Kidney (tissue), 14 donors: Measurements from ENCODE around the gene ZBTB16. TPM values are rescaled to one million over a fixed set of nuclear protein-coding genes. Genes with fewer than 3 reads are reported as not detected.

Experiments
- DNase-seq, 5 donors: peaks; one replicate each; pipeline ENCODE4 v3.0.0-alpha.2; 2013 to 2020
- FAIRE-seq: peaks from 2 replicates; lab custom pipeline; 2012; peaks lifted over from hg19 to GRCh38; lab: Jason Lieb, UNC
- H3K27ac ChIP-seq, 2 donors: one replicate each; pipeline ENCODE4 v1.7.0; 2013; ENCODE audit warnings: low read depth in 2 of 2, low read length in 2 of 2, inconsistent platforms in 1 of 2
- H3K27me3 ChIP-seq: one replicate; pipeline ENCODE4 v1.7.1; 2013; ENCODE audit warnings: low read length, inconsistent platforms; ENCODE audit not compliant: control insufficient read depth, insufficient read depth
- H3K36me3 ChIP-seq, 3 donors: one replicate each; pipeline versions ENCODE4 v1.7.0 to v1.7.1; 2013; ENCODE audit warnings: low read length in 3 of 3, control low read depth in 1 of 3, inconsistent platforms in 1 of 3; ENCODE audit not compliant: insufficient read depth in 3 of 3, control insufficient read depth in 2 of 3
- H3K4me1 ChIP-seq, 3 donors: one replicate each; pipeline versions ENCODE4 v1.7.0 to v1.7.1; 2013; ENCODE audit warnings: low read length in 3 of 3, inconsistent platforms in 1 of 3, low read depth in 1 of 3; ENCODE audit not compliant: control insufficient read depth in 2 of 3, insufficient read depth in 2 of 3
- H3K4me3 ChIP-seq, 3 donors: one replicate each; pipeline versions ENCODE4 v1.7.0 to v1.8.1; 2013; ENCODE audit warnings: low read length in 3 of 3, control low read depth in 1 of 3, inconsistent platforms in 1 of 3
- H3K9ac ChIP-seq, 3 donors: one replicate each; pipeline versions ENCODE4 v1.7.0 to v1.7.1; 2013; ENCODE audit warnings: low read length in 3 of 3, control low read depth in 1 of 3, inconsistent platforms in 1 of 3
- H3K9me3 ChIP-seq, 3 donors: one replicate each; pipeline versions ENCODE4 v1.7.0 to v1.7.1; 2013; ENCODE audit warnings: low read length in 3 of 3, control low read depth in 1 of 3, inconsistent platforms in 1 of 3; ENCODE audit not compliant: control insufficient read depth in 2 of 3, insufficient read depth in 1 of 3
- CTCF ChIP-seq: IDR thresholded peaks from 3 replicates; pipeline ENCODE4 v1.5.1; 2012; ENCODE audit warnings: mild to moderate bottlenecking, moderate library complexity, borderline replicate concordance; ENCODE audit not compliant: insufficient read depth; ENCODE audit errors: extremely low read depth
- intact Hi-C: fragments of 100-400 bp; cut with DNase I; formaldehyde crosslinking; loops from one replicate; pipeline ENCODE4 v1.11.1; 2022
- polyA plus RNA-seq: library from polyadenylated mRNA; stranded (reverse); fragments of 350-450 nt; fragmentation: Illumina TruSeq; extraction: RNeasy Lipid Tissue Mini Kit (QIAGEN cat#74804); gene quantifications from one replicate; pipeline ENCODE4 v1.2.3, GENCODE V29; 2014; ENCODE audit warnings: low read depth, low replicate concordance; ENCODE audit not compliant: insufficient read depth
- total RNA-seq: library from RNA; stranded (reverse); fragmentation: NEBNext Ultra II Directional; extraction: Animal tissue kit (Norgen Biotek cat#: 25700); gene quantifications from one replicate; pipeline ENCODE4 v1.2.1, GENCODE V29; 2021
- donor health status: control.
- donor health status: control.
- donor health status: control.
- donor health status: control.
- donor health status: control.
- donor health status: DM: yes; HTN: yes; CAD: no.
- donor health status: Normal renal cell carcinoma (clear cell type).

ZBTB16 gene
- total and polyA plus RNA-seq, 2 donors from 2014 or later: 2.5 to 126 TPM

GRCh38 chr11:114087025-114087424 is 27.5 kb downstream of the ZBTB16 start:
- H3K27me3 ChIP-seq: no peaks in the 10 kb centered on the region
- no peak overlapping the region for H3K27ac ChIP-seq
- peaks cover 0 to 17% (median 8%) of the 10 kb centered on the region in 3 donors for H3K4me1 ChIP-seq
- intact Hi-C loops: no loop called here
- peaks cover 0 to 9% (median 2%) of the 10 kb centered on the region in 3 donors for H3K36me3 ChIP-seq
- no peak overlapping the region for H3K4me3 ChIP-seq
- no peaks in the 10 kb centered on the region for H3K9me3 ChIP-seq
- DNase-seq: no peak
- H3K9ac ChIP-seq: no peak overlapping the region
- no peak for FAIRE-seq
- TF ChIP-seq CTCF: no peak

GRCh38 chr11:114088216-114088615 is 28.7 kb downstream of the ZBTB16 start:
- no peak overlapping the region for H3K9ac ChIP-seq
- no peak overlapping the region for H3K4me3 ChIP-seq
- FAIRE-seq (no peak), DNase-seq (no peak)
- no peak for TF ChIP-seq CTCF
- peaks cover 0 to 5% (median 2%) of the 10 kb centered on the region in 3 donors for H3K36me3 ChIP-seq
- peaks cover 0 to 19% (median 8%) of the 10 kb centered on the region in 3 donors for H3K4me1 ChIP-seq
- H3K27ac ChIP-seq: no peak overlapping the region
- intact Hi-C loops: no loop called here
- H3K9me3 ChIP-seq: no peaks in the 10 kb centered on the region
- no peaks in the 10 kb centered on the region for H3K27me3 ChIP-seq

- intact Hi-C loops: no loop called here
- H3K9me3 ChIP-seq: no peaks in the 10 kb centered on the region
- H3K27ac ChIP-seq: no peak overlapping the region
- peaks cover 0 to 9% (median 2%) of the 10 kb centered on the region in 3 donors for H3K36me3 ChIP-seq
- H3K27me3 ChIP-seq: no peaks in the 10 kb centered on the region
- no peak for TF ChIP-seq CTCF
- DNase-seq (peak in 1 of 5 donors; percentile 29), FAIRE-seq (no peak)
- H3K4me3 ChIP-seq: no peak overlapping the region
- H3K9ac ChIP-seq: no peak overlapping the region
- H3K4me1 ChIP-seq: peaks cover 0 to 21% (median 8%) of the 10 kb centered on the region in 3 donors
Observed at GRCh38 chr11:114088836-114089235, 29.3 kb downstream of the ZBTB16 start.

- H3K4me3 ChIP-seq: no peak overlapping the region
- H3K9ac ChIP-seq: no peak overlapping the region
- peak overlapping the region in 1 of 2 donors; percentile 13 for H3K27ac ChIP-seq
- peaks cover 0 to 9% (median 0%) of the 10 kb centered on the region in 3 donors for H3K36me3 ChIP-seq
- DNase-seq (peak in 1 of 5 donors; percentile 27), FAIRE-seq (no peak)
- H3K9me3 ChIP-seq: no peaks in the 10 kb centered on the region
- TF ChIP-seq CTCF: no peak
- H3K4me1 ChIP-seq: peaks cover 0 to 21% (median 8%) of the 10 kb centered on the region in 3 donors
- intact Hi-C loops: no loop called here
- no peaks in the 10 kb centered on the region for H3K27me3 ChIP-seq
Observed at GRCh38 chr11:114089748-114090147, 30.2 kb downstream of the ZBTB16 start.
